Right cardiac atrium (tissue), 5 donors: ENCODE measurements around the gene SPPL2B. TPM values are rescaled to one million over a fixed set of nuclear protein-coding genes. Genes with fewer than 3 reads are reported as not detected.

Experiments used
- ATAC-seq, 2 donors: fragments of 200-7000 bp; cut with Tn5 transposase; one replicate each; pipeline versions ENCODE4 v1.8.0 to v1.9.1; 2020; ENCODE audit warnings: moderate library complexity in 2 of 2, mild to moderate bottlenecking in 1 of 2
- DNase-seq, 3 donors: peaks; one replicate each; pipeline ENCODE4 v3.0.0-alpha.2; 2020
- H3K27ac ChIP-seq: one replicate; pipeline ENCODE4 v1.5.1; 2013; ENCODE audit warnings: mild to moderate bottlenecking, low read length, control low read depth, moderate library complexity
- H3K27me3 ChIP-seq: one replicate; pipeline ENCODE4 v1.6.1; 2013; ENCODE audit not compliant: control insufficient read depth, insufficient read depth
- H3K4me1 ChIP-seq: one replicate; pipeline ENCODE4 v1.6.1; 2013; ENCODE audit warnings: low read length; ENCODE audit not compliant: control insufficient read depth, insufficient read depth
- H3K4me3 ChIP-seq: one replicate; pipeline ENCODE4 v1.5.1; 2013; ENCODE audit warnings: low read length, control low read depth
- H3K9me3 ChIP-seq: one replicate; pipeline ENCODE4 v1.6.1; 2013; ENCODE audit warnings: low read length; ENCODE audit not compliant: control insufficient read depth
- WGBS: extraction: QIAGEN DNeasy Blood & Tissue Kit; methylation state at CpG from one replicate; pipeline ENCODE4 v1.1.7; 2013; 5-methylcytosine and 5-hydroxymethylcytosine counted together
- intact Hi-C, 4 donors: fragments of 100-400 bp; cut with DNase I; formaldehyde crosslinking; loops; one replicate each; pipeline versions ENCODE4 v1.11.0 to v1.14.0; 2022 to 2023
- polyA plus RNA-seq: library from polyadenylated mRNA; stranded (reverse); fragments of 200-250 nt; gene quantifications from one replicate; pipeline ENCODE4 v1.2.3, GENCODE V29; 2013
- total RNA-seq, 4 donors: library from RNA; stranded (reverse); fragmentation: NEBNext Ultra II Directional; extraction: Animal tissue kit (Norgen Biotek cat#: 25700); gene quantifications; one replicate each; pipeline ENCODE4 v1.2.1, GENCODE V29; 2021
- donor health status: healthy with polysubstance abuse.
- donor health status: DM: no; HTN: yes; CAD: no.
- donor health status: DM: no; HTN: no; CAD: no.
- donor health status: DM: no; HTN: yes; CAD: no; lungs with severe emphysema.
- donor health status: DM: yes; HTN: yes; CAD: no.

The SPPL2B gene
- total and polyA plus RNA-seq, 5 donors, result 27.1 to 40.2 (median 31.7) TPM

DNA sequence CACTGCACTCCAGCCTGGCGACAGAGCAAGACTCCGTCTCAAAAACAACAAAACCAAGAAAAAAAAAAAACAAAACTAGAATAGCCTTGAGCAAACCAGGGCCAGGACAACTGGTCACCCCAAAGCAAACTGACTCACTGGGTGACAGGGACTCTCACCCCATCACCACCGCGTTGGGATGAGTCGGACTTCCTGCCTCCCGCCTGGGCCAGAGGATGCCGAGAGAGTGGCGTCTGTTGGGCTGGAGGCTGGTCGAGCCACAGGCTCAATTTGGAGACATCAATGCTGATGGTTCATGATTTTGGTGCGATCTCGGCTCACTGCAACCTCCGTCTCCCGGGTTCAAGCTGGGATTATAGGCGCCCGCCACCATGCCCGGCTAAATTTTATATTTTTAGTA is 43.2 kb downstream of the SPPL2B start:
- ATAC-seq (no peak), DNase-seq (no peak)
- no peak overlapping the region for H3K27ac ChIP-seq
- H3K9me3 ChIP-seq, result no peaks in the 10 kb centered on the region
- no peak overlapping the region for H3K4me3 ChIP-seq
- H3K4me1 ChIP-seq, result no peaks in the 10 kb centered on the region
- H3K27me3 ChIP-seq, result no peaks in the 10 kb centered on the region
- WGBS, result 70% methylated on average over 16 of the region's 16 CpGs
- intact Hi-C loops, result no loop called here

DNA sequence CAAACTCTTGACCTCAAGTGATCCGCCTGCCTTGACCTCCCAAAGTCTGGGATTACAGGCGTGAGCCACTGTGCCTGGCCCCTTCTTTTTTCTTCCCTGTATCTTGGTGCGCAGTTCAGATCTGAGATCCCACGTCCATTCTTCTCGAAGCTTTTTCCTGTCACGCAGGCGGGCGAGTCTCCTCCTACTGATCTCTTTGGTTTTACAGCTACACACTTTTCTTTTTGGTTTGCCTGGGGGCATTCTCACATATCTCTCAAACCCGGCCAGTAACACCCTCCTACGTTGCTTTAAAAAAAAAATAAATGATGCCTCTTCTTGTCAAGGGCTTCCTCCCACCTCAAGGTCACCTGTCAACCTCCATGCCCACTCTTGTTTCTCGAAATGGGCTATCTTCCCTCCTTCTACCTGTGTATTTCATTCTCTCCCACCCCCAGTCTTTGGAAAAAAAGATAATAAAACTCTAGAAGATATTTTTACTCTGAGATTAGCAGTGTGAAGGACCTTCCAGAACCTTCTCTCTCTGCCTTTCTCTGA is 43.7 kb downstream of the SPPL2B start:
- Histone ChIP-seq H3K9me3 (no peaks in the 10 kb centered on the region), H3K27ac (no peak overlapping the region), H3K27me3 (no peaks in the 10 kb centered on the region), H3K4me3 (no peak overlapping the region), H3K4me1 (no peaks in the 10 kb centered on the region)
- ATAC-seq, result no peak
- 49% methylated on average over 11 of the region's 11 CpGs for WGBS
- intact Hi-C loops, result no loop called here
- DNase-seq, result no peak

DNA sequence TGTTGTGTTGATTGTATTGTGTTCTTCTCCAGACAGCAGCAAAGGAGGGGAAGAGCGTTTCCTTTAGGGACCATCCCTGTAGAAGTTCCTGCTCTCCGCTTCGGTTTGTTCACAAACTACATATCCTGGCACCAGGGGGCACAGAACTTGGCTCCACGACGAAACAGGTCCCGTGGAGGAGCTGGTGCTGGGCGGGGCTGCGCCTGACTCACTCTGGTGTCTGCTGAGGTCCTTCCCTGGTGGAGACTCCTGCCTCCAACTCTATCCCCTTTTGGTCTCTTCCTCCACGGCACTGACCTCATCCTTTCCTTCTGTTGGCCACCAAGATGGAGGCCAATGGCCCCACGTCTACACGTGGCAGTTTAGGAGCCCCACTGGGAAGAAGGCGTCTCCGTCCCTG is 46.3 kb downstream of the SPPL2B start:
- DNase-seq, result no peak
- Histone ChIP-seq H3K4me3 (no peak overlapping the region), H3K9me3 (no peaks in the 10 kb centered on the region), H3K4me1 (no peaks in the 10 kb centered on the region), H3K27ac (no peak overlapping the region), H3K27me3 (no peaks in the 10 kb centered on the region)
- WGBS, result 85% methylated on average over 13 of the region's 13 CpGs
- ATAC-seq, result no peak
- intact Hi-C loops, result no loop called here

DNA sequence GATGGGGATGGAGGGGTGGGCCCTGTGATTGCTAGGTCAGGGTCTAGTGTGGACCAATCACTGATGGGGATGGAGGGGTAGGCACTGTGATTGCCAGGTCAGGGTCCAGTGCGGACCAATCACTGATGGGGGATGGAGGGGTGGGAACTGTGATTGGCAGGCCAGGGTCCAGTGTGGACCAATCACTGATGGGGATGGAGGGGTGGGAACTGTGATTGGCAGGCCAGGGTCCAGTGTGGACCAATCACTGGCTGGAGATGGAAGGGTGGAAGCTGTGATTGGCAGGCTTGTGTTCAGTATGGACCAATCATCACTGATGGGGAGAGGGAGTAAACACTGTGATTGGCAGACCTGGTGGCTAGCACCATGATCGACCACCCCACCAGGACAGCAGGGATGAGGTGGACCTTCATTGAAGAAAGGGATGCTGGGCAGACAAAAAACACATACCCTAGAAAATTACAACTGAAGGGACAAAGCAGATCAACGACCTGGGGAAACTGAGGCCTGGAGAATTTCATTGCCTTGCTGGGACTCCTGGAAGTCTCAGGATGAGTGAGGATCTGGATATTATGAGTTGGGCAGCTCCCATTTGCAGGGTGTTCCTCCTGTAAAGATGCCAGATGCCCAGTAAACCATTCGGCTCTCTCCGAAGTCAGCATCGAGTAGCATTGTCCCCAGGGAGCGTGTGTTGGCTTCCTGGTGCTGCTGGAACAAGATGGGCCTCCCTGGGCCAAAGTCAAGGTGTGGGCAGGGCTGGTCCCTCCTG is 47.1 kb downstream of the SPPL2B start:
- ATAC-seq (no peak), DNase-seq (no peak)
- H3K4me3 ChIP-seq, result no peak overlapping the region
- no peaks in the 10 kb centered on the region for H3K27me3 ChIP-seq
- H3K4me1 ChIP-seq, result no peaks in the 10 kb centered on the region
- intact Hi-C loops, result no loop called here
- 80% methylated on average over 7 of the region's 7 CpGs for WGBS
- no peaks in the 10 kb centered on the region for H3K9me3 ChIP-seq
- no peak overlapping the region for H3K27ac ChIP-seq

DNA sequence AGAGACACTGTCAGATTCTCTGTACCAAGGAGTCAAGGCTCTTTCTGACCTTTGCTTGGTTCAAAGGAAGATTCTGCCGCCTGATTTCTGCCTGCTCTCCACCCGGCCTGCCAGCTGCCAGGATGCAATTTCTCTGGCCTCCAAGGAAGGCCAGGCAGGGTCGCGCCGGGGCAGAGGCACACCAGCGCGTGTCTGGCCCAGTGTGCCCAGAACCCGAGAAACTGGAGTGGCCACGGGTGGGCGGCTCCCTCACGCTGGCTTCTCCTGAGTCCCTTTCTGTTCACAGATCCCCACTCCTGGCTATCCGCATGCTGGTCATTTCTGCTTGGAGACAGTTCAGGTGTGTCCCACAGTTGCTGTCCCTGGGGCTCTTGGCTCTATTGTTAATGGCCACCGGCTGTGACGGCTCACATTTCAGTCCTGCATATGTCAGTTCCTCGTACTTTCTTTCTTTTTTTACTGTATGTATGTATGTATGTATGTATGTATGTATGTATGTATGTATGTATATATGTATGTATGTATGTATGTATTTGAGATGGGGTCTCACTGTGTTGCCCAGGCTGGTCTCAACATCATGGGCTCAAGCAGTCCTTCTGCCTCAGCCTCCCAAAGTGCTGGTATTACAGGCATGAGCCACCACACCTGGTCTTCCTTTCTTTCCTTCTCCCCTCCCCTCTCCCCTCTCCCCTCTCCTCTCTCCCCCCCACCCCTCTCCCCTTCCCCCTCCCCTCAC is 48.5 kb downstream of the SPPL2B start:
- Histone ChIP-seq H3K4me3 (no peak overlapping the region), H3K9me3 (no peaks in the 10 kb centered on the region), H3K27ac (no peak overlapping the region), H3K4me1 (no peaks in the 10 kb centered on the region), H3K27me3 (no peaks in the 10 kb centered on the region)
- DNase-seq, result no peak
- WGBS, result 79% methylated on average over 15 of the region's 15 CpGs
- intact Hi-C loops, result no loop called here
- no peak for ATAC-seq

DNA sequence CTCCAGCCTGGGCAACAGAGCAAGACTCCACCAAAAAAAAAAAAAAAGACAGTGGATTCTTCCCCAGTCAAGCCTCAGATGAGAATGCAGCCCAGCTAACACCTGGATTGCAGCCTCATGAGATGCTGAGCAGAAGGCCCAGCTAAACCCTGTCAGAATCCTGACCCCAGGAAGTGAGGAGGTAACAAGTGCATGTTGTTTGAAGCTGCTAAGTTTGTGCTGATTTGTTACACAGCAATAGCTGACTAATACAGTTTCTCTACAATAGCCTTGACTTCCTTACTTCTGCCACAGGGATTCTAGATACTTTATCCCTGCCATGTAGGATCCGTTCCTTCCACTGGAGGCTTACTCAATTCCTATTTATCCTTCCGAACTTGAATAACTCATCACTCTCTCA is 52.1 kb downstream of the SPPL2B start:
- ATAC-seq (no peak), DNase-seq (no peak)
- Histone ChIP-seq H3K27me3 (no peaks in the 10 kb centered on the region), H3K9me3 (no peaks in the 10 kb centered on the region), H3K27ac (no peak overlapping the region), H3K4me1 (no peaks in the 10 kb centered on the region), H3K4me3 (no peak overlapping the region)
- 81% methylated on average over 2 of the region's 2 CpGs for WGBS
- intact Hi-C loops, result loop anchor here in 1 of 4 donors (10.0 kb wide), 1 partner anchor 226 kb away; the partner anchor contains the start of gene AP3D1

DNA sequence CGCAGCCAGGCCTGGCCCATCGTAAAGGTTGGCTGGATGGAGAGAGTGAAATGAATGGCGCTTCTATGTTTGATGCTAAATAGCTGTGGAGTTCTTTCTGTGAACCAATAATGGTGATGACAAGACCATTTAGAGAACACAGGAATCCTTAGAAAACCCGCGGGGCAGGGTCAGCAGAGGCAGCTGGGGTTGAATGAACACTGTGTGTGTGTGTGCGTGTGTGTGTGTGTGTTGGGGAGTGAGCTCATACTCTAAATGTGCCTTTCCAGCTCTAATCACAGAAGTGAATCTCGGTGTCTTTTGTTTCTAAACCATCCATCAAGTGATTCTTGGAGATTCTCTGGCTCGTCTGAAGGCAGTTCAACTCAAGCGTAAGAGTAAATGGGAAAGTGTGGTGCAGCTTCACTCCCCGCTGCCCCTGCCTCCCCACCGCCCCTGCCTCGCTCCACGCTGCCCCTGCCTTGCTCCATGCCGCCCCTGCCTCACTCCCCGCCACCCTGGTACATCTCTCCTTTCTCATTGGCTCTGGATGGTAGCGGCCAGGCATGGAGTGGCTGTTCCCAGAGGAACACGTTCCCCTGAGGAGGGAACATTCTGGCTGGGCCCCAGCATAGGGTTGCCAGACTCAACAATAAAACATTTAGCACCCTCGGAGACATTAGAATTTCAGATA is 52.8 kb downstream of the SPPL2B start:
- Histone ChIP-seq H3K9me3 (no peaks in the 10 kb centered on the region), H3K4me3 (no peak overlapping the region), H3K27ac (no peak overlapping the region), H3K27me3 (no peaks in the 10 kb centered on the region), H3K4me1 (no peaks in the 10 kb centered on the region)
- no peak for ATAC-seq
- intact Hi-C loops, result loop anchor here in 1 of 4 donors (10.0 kb wide), 1 partner anchor 226 kb away; the partner anchor contains the start of gene AP3D1
- 52% methylated on average over 18 of the region's 18 CpGs for WGBS
- DNase-seq, result no peak

DNA sequence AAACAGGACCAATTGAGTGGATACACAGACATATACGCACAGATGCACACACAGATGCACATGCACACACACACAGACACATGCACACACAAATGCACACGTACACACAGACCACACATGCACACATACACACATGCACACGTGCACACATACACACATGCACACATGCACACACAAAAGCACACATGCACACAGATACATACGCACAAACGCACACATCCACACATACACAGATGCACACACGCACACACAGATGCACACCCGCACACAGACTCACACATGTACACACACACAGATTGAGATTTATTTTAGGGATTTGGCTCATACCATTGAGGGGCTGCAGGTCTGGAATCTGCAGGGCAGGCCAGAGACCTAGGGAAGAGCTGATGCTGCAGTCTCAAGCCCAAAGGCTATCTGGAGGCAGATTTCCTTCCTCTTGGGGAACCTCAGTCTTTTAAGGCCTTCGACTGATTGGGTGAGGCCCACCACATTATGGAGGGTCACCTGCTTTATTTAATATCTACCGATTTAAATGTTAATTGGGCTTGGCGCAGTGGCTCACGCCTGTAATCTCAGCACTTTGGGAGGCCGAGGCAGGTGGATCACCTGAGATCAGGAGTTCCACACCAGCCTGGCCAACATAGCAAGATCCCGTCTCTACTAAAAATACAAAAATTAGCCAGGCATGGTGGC is 54.2 kb downstream of the SPPL2B start:
- WGBS, result 89% methylated on average over 13 of the region's 13 CpGs
- intact Hi-C loops, result loop anchor here in 1 of 4 donors (10.0 kb wide), 1 partner anchor 228 kb away; the partner anchor contains the start of gene AP3D1
- ATAC-seq, result no peak
- H3K4me3 ChIP-seq, result no peak overlapping the region
- no peaks in the 10 kb centered on the region for H3K4me1 ChIP-seq
- H3K9me3 ChIP-seq, result no peaks in the 10 kb centered on the region
- H3K27me3 ChIP-seq, result no peaks in the 10 kb centered on the region
- H3K27ac ChIP-seq, result no peak overlapping the region
- DNase-seq, result no peak

DNA sequence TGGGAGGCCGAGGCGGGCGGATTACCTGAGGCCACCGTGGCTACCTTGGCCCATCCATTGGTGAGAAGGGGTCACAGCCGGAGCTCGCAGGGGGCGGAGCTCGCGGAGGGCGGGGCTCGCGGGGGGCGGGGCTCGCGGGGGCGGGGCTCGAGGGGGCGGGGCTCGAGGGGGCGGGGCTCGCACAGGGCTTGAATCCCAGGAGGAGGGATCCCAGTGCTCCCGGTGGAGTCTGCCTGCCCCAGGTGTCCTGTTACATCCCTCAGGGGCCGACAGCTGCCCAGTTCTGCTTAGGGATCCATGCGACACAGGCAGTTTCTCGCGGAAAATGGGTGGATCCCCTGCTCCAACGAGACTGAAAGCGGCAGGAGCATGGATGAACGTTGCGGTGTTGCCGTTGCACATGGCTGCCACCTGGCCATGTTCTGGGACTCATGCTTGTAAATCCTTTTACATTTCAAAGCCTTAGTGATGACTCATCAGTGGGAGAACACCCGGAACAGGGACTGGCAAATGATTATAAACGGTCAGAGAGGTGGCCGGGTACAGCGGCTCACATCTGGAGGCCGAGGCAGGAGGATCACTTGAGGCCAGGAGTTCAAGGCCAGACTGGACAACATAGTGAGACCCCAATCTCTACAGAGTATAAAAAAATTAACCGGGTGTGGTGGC is 56.7 kb downstream of the SPPL2B start:
- intact Hi-C loops, result loop anchor here in 1 of 4 donors (10.0 kb wide), 1 partner anchor 230 kb away; the partner anchor contains the start of gene AP3D1
- 21% methylated on average over 37 of the region's 37 CpGs for WGBS
- Histone ChIP-seq H3K4me3 (no peak overlapping the region), H3K9me3 (no peaks in the 10 kb centered on the region), H3K27me3 (no peaks in the 10 kb centered on the region), H3K27ac (no peak overlapping the region), H3K4me1 (no peaks in the 10 kb centered on the region)
- ATAC-seq (no peak), DNase-seq (no peak)
